Measurements from ENCODE around the gene RUFY3.
"Not testable (repeated sequence)": the region's sequence is repeated elsewhere in the genome, so short reads cannot be mapped to it uniquely, and the experiment has no call there.

The RUFY3 gene

DNA sequence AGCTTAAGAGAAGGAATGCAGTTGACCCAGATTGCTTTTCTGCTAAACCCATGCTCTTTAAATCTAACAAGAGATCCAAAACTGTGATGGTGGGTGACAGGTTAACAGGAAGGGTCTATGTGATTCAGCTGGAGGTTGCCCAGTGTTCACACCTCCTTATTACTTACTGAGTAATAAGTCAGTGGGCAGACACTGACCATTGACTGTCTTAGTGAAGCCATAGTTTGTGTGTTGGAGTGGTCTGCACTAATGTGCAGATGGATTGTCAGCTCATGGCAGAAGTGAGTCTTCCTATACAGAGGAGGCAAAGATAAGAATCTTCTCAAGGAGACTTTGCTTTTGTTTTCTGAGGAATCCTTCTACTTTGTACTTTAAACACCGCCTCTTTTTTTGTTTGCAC lies 15.2 kb upstream of the RUFY3 start:
- DNase-seq: no peak

- DNase-seq: peak; percentile 13 to 55
These were observed 12.1 kb upstream of the RUFY3 start for GRCh38 chr4:70709611-70710205.

DNA sequence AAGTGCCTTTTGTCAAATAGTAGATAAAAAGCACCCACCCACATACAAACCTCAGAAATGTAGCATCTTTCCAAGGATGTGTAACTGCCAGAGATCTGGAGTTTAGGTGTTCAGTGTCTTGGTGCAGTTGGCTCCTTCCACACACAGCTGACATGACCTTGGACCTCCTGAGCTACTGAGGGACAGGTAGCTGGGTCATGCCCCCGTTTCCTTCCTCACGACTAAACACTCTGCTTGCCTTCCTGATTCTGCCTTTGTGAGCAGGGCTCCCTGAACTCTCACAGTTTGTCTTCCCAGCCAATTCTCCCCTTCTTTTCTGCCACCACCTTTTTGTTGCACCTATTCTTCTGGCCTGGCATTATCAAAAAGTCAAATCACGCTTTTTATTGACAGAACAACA lies 10.2 kb upstream of the RUFY3 start:
- DNase-seq: no peak

DNA sequence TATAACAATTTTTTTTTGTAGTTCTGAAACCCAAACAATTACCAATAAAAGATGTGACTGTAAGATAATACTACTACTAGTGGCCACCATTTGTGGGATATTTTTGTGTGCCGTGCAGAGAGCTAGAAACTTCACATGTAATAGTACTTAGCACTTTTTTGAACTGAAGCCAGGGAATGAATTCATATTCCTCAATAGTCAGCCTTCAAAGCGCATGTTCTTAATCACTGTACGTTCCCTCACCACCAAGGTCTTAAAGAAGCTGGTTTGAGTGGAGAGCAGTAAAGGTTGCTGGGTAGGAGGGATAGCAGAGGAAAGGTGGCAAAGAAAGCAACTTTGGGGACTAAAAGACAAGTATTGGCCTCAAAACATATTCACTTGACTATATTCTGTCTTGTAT lies 9.6 kb upstream of the RUFY3 start:
- no peak for DNase-seq

GRCh38 chr4:70712604-70713452 lies 8.9 kb upstream of the RUFY3 start:
- no peak for DNase-seq

GRCh38 chr4:70713453-70714078 lies 8.2 kb upstream of the RUFY3 start:
- DNase-seq: no peak

DNA sequence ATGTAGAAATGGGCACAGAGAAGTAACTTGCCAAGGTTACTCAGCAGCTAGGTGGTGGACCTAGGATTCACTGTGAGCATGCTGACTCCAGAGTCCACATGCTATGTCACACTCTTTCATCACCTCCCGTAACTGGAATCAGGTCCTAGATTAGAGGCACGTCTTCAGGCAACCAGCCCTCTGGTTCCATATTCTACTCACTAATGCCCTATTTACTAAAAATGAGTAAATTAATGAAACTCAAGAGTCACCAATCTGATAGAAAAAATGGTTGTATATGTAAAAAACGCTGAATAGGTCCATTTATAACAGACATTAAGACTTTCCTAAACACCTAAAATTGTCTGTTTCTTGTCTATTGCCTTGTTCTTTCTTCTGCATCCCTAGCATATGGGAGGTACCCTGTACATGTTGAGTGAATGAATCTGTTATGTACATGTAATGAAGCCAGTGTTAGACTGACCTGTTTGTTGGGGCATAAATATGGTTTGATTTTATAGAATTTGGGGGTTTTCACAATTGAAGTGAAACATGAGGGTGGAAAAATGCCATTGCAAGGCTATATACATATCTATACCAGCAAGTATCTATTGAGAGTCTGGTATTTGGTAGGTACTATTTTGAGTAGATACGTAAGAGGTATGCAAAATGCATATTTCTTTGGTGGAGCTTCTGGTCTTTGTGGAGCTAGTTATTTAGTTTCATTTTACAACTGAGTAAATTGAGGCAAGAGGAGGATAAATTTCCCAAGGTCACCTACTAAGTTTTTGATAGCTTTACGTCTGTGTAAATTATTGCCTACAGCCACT lies 7.5 kb upstream of the RUFY3 start:
- DNase-seq: no peak

GRCh38 chr4:70715097-70715496 lies 6.7 kb upstream of the RUFY3 start:
- DNase-seq: no peak

GRCh38 chr4:70718811-70719604 lies 2.8 kb upstream of the RUFY3 start:
- DNase-seq: no peak

GRCh38 chr4:70722199-70722791 lies 531 bp downstream of the RUFY3 start:
- peak in 1 of 2 experiments; percentile 48 for DNase-seq

DNA sequence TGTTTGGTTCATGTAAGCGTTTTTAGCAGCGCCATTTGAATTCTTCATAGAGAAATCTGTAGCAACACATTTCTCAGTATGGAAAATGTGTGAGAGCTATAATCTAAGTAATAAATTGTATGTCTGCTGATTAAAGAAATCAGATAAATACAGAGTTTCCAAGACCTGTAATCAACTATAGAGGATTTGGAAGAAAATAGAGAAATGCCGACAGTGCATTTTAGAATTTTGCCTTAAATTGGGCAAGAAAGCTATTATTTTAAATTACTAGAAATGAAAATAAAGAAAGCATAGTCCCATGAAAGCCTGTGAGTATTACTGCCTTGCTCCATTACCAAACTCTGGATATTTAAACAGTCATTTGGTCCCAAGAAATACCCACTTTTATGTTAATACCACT lies 2.7 kb downstream of the RUFY3 start:
- no peak for DNase-seq

DNA sequence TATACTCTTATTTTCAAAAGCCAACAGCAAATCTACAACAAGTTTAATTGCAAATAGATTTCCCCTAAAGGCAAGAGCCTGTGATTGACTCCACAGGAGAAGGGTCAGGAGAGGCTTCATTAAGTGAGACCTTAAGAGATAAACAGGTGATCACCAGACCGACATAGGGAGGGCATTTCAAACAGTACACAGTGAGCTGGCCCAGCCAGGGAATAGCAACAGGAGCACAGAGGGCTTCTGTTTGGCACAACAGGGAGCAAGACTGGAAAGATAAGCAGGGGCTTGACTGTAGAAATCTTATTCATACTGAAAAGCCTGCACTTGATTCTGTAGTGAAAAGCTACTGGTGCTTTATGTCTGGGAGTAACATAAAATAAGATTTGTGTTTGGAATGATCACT lies 3.9 kb downstream of the RUFY3 start:
- no peak for DNase-seq

- not testable (repeated sequence) for DNase-seq
These were observed 4.8 kb downstream of the RUFY3 start for GRCh38 chr4:70726515-70726914.

GRCh38 chr4:70728091-70728490 lies 6.3 kb downstream of the RUFY3 start:
- DNase-seq: no peak

DNA sequence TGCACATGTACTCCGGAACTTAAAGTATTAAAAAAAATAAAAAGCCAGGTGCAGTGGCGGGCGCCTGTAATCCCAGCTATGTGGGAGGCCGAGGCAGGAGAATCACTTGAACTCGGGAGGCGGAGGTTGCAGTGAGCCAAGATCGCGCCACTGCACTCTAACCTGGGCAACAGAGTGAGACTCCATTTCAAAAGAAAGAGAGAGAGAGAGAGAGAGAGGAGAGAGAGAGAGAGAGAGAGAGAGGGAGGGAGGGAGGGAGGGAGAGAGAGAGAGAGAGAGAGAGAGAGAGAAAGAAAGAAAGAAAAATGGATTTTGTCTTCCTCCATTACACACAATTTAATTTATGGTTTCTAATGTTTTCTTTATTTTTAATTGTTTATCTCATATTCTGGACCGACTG lies 11.1 kb downstream of the RUFY3 start:
- not testable (repeated sequence) for DNase-seq

- DNase-seq: no peak
These were observed 12.6 kb downstream of the RUFY3 start for GRCh38 chr4:70734168-70734954.

DNA sequence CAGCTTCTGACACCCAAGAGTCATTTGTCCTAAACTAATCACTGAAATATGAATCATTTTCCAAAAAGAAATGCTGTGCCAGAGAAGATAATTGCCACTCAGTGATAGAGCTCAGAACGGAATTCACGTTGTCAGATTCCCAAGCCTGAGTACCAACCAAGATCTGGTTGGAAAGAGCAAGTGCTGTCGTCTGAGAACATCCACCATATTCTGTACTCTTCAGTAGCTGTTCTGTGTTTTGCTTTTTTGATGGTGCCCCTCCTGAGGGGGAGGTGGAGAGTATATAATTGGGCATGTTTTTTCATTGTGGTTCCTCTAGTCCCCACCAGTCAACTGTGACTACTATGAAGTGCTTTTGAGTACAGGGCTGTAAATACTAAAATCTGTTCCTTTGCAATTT lies 13.2 kb downstream of the RUFY3 start:
- no peak for DNase-seq

DNA sequence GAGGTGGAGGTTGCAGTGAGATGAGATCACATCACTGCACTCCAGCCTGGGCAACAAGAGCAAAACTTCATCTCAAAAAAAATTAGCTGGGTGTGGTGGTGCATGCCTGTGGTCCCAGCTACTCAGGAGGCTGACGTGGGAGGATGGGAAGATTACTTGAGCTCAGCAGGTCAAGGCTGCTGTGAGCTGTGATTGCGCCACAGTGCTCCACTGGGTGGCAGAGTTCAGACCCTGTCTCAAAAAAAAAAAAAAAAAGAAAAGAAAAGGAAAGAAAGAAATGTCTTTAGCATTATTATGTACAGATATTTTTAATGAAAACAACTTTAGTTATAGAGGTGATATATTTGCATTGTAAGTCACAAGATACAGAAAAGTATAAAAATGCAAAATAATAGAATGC lies 14.2 kb downstream of the RUFY3 start:
- not testable (repeated sequence) for DNase-seq

GRCh38 chr4:70737006-70737405 lies 15.2 kb downstream of the RUFY3 start:
- DNase-seq: no peak

GRCh38 chr4:70737409-70737808 lies 15.6 kb downstream of the RUFY3 start:
- no peak for DNase-seq
